NT2/D1 (cell line): Measurements from ENCODE around the gene ST6GALNAC3.

Experiments
- DNase-seq: peaks from one replicate; pipeline ENCODE4 v3.0.0-alpha.2; 2011; ENCODE audit warnings: low read depth, low spot score
- H3K27me3 ChIP-seq: 2 replicates; pipeline ENCODE4 v1.6.0; 2011; ENCODE audit warnings: mild to moderate bottlenecking; ENCODE audit not compliant: insufficient read length, insufficient read depth
- H3K36me3 ChIP-seq: 2 replicates; pipeline ENCODE4 v1.6.1; 2011; ENCODE audit warnings: mild to moderate bottlenecking, low read length, mixed read lengths; ENCODE audit not compliant: insufficient read depth, insufficient read length
- H3K4me1 ChIP-seq: 2 replicates; pipeline ENCODE4 v1.5.1; 2011; ENCODE audit not compliant: insufficient read depth, insufficient read length
- H3K4me3 ChIP-seq: 2 replicates; pipeline ENCODE4 v1.5.1; 2011; ENCODE audit warnings: low read depth; ENCODE audit not compliant: insufficient read length
- H3K9ac ChIP-seq: 2 replicates; pipeline ENCODE4 v1.6.0; 2011; ENCODE audit warnings: low read depth; ENCODE audit not compliant: insufficient read length
- H3K9me3 ChIP-seq: 2 replicates; pipeline ENCODE4 v1.5.1; 2011; ENCODE audit warnings: mild to moderate bottlenecking, low read length; ENCODE audit not compliant: insufficient read depth
- SUZ12 ChIP-seq: IDR thresholded peaks from 2 replicates; pipeline ENCODE4 v1.6.1; 2011; ENCODE audit not compliant: insufficient read length, insufficient read depth; ENCODE audit errors: extremely low read depth
- YY1 ChIP-seq: IDR thresholded peaks from 2 replicates; pipeline ENCODE4 v1.6.1; 2011; ENCODE audit not compliant: insufficient read length, insufficient read depth
- ZNF274 ChIP-seq: IDR thresholded peaks from 2 replicates; pipeline ENCODE4 v1.6.1; 2011; ENCODE audit warnings: mild to moderate bottlenecking, low read depth, low read length

ST6GALNAC3 gene

DNA sequence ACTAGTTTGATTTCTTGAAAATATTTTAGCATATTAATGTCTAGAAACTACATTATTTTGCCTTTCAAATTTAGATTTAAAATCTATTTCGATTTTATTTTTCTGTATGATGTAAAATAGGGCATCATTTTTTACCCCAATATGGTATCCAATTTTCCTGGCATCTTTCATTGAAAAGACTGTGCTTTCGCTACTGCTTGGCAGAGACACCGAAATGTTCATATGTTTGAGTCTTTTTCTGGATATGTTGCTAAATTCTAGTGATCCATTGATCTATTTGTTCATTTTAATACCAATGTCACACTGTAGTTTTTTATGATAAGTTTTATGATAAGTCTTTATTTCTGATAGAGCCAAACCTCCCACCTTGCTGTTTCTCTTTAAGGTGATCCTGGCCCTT is 24.3 kb downstream of the ST6GALNAC3 start:
- H3K36me3 ChIP-seq, result no peaks in the 10 kb centered on the region
- no peak overlapping the region for H3K9ac ChIP-seq
- no peak overlapping the region for H3K4me3 ChIP-seq
- no peaks in the 10 kb centered on the region for H3K4me1 ChIP-seq
- no peaks in the 10 kb centered on the region for H3K27me3 ChIP-seq
- no peaks in the 10 kb centered on the region for H3K9me3 ChIP-seq
- DNase-seq, result no peak
- no peak for TF ChIP-seq SUZ12

DNA sequence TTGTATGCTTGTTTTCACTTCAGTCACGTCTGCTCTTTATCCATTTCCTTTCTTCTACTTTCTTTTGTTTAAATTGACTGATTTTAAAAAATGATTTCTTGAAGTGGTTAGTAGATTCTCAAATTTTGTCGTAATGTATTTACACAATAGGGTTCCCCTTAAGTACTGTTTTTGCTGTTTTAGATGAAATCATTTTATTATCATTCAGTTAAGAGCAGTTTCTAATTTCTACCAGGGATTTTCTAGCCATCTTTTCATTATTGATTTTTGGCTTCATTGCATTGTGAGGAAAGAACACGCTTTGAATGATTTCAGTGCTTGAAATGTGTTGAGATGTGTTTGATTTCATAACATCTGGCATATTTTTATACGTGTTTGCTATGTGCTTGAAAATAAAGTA is 27.0 kb downstream of the ST6GALNAC3 start:
- DNase-seq, result no peak
- Histone ChIP-seq H3K36me3 (no peaks in the 10 kb centered on the region), H3K27me3 (no peaks in the 10 kb centered on the region), H3K9ac (no peak overlapping the region), H3K4me3 (no peak overlapping the region), H3K4me1 (no peaks in the 10 kb centered on the region), H3K9me3 (no peaks in the 10 kb centered on the region)
- TF ChIP-seq YY1, result no peak
- TF ChIP-seq SUZ12, result no peak

DNA sequence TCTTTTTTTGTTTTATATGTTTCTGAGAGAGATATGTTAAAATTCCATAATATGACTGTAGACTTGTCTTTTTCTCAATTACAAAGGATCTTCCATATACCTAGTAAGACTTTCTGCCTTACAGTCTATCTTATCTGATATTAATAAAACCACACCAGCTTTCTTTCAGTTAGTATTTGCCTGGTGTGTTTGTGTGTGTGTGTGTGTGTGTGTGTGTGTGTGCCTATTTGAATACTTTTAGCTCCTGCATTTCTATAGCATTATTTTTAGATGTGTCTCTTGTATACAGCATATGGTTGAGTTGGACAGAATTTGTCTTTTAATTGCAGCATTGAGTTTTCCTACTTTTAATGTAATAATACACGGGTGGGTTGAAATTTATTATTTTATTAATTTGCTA is 27.5 kb downstream of the ST6GALNAC3 start:
- H3K4me1 ChIP-seq, result no peaks in the 10 kb centered on the region
- no peak for TF ChIP-seq SUZ12

DNA sequence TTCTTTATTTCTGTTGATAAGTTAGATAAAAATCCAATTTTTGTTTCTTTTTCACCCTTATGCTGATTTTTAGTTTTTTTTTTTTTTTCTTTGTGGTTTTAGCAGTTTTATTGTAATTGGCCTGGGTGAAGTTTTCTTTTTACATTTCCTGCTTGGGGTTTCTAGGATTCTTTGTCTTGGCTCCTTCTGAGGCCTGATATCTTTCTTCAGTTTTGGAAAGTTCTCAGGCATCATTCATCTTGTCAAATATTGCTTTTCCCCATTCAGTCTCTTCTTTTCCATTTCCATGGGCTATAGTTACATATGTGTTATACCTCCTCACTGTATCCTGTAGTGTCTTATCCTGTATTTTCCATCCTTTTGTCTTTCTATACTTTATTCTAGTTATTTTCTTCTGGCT is 28.5 kb downstream of the ST6GALNAC3 start:
- H3K36me3 ChIP-seq, result no peaks in the 10 kb centered on the region
- no peak overlapping the region for H3K9ac ChIP-seq
- TF ChIP-seq YY1 (no peak), ZNF274 (no peak), SUZ12 (no peak)
- DNase-seq, result no peak
- no peak overlapping the region for H3K4me3 ChIP-seq
- H3K9me3 ChIP-seq, result no peaks in the 10 kb centered on the region
- no peaks in the 10 kb centered on the region for H3K4me1 ChIP-seq
- H3K27me3 ChIP-seq, result no peaks in the 10 kb centered on the region

More for the DNA sequence above, 27.5 kb downstream of the ST6GALNAC3 start:
- H3K4me3 ChIP-seq, result no peak overlapping the region
- H3K9me3 ChIP-seq, result no peaks in the 10 kb centered on the region
- H3K36me3 ChIP-seq, result no peaks in the 10 kb centered on the region
- no peaks in the 10 kb centered on the region for H3K27me3 ChIP-seq
- no peak for DNase-seq
- no peak overlapping the region for H3K9ac ChIP-seq

DNA sequence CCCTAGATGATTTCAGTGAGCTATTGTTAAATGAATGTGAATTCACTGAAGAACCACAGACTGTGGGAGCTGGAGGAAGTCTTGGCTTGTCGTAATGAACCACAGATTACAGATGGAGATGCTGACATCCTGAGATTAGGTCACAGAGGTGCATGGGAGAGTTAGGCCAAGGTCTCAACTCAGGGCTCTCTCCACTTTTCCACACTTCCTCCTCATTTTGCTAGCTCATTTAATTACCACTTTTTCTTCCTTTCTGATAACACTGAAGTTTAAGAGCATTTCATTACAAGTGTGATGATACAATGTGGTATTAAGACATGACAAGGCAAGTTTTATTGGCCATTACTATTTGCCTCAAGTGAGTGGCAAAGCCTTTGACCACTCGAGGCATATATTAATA is 30.8 kb downstream of the ST6GALNAC3 start:
- Histone ChIP-seq H3K9me3 (no peaks in the 10 kb centered on the region), H3K4me3 (no peak overlapping the region), H3K27me3 (no peaks in the 10 kb centered on the region), H3K36me3 (no peaks in the 10 kb centered on the region), H3K4me1 (no peaks in the 10 kb centered on the region), H3K9ac (no peak overlapping the region)
- DNase-seq, result no peak
- TF ChIP-seq YY1 (no peak), ZNF274 (no peak)

DNA sequence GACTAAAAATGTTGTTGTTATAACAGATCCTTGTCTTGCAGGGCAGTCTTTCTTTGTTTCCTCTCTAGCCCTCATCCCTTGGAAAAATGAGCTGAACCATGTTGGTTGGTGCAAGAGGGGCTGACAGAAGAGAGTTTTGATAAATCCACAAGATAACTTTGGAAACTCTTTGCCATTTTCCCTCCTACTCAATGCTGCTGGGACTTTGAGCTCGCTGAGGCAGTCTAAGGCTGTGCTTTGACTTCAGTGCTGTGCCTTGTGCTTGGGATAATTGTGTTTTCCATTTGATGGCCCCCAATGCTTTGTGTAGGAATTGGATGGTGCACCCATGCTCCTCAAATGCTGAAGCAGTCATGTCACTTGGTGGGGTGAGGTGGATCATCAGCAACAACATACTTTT is 31.7 kb downstream of the ST6GALNAC3 start:
- DNase-seq, result no peak
- no peaks in the 10 kb centered on the region for H3K27me3 ChIP-seq
- H3K9me3 ChIP-seq, result no peaks in the 10 kb centered on the region
- TF ChIP-seq ZNF274 (no peak), SUZ12 (no peak), YY1 (no peak)
- H3K4me3 ChIP-seq, result no peak overlapping the region
- H3K9ac ChIP-seq, result no peak overlapping the region
- H3K4me1 ChIP-seq, result no peaks in the 10 kb centered on the region
- no peaks in the 10 kb centered on the region for H3K36me3 ChIP-seq

DNA sequence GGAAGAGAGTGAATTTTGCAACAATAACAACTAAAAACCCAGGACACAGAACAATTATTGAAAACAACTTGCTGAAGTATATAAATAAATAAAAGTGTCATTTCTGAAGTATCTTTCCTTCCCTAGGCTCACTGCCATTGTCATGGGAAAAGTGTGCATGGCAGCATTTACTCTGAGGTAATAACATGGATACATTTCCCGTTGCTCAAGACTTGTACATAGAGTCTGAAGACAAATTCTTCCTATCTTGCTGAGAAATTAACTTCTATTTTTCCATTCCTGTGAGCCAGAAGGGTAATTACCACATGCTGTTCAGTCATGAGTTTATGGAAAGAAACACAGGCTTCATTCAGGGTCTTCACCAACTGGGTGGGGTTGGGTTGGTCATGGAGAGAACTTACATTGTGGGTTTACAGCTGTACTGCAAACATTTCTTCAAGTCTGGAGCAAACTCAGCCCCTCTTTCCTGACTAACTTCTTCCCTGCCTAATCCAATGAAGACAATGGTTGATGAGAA is 32.2 kb downstream of the ST6GALNAC3 start:
- Histone ChIP-seq H3K27me3 (no peaks in the 10 kb centered on the region), H3K4me3 (no peak overlapping the region), H3K36me3 (no peaks in the 10 kb centered on the region), H3K4me1 (no peaks in the 10 kb centered on the region), H3K9ac (no peak overlapping the region), H3K9me3 (no peaks in the 10 kb centered on the region)
- TF ChIP-seq ZNF274 (no peak), SUZ12 (no peak), YY1 (no peak)
- no peak for DNase-seq

DNA sequence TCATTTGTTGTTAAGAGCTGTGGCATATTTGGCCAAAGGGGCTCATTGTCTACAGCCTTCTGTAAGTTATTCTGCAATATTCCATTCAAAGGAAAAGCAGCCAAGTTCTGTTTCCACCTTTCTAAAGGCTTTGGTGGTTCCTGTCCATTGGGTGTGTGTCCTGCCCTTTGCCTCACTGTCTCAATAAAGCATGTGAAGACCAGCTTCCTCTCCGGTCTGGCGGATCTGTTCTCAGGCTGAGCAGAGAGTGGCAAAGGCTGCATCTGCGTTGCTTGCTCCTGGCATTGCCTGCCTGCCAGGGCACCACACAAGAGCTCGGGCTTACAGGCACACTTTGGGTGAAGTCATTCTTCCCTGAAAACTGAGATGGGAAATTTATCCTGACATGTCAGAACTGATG is 34.9 kb downstream of the ST6GALNAC3 start:
- no peak for DNase-seq
- no peaks in the 10 kb centered on the region for H3K9me3 ChIP-seq
- no peaks in the 10 kb centered on the region for H3K36me3 ChIP-seq
- H3K27me3 ChIP-seq, result no peaks in the 10 kb centered on the region
- H3K9ac ChIP-seq, result no peak overlapping the region
- H3K4me3 ChIP-seq, result no peak overlapping the region
- no peaks in the 10 kb centered on the region for H3K4me1 ChIP-seq
- no peak for TF ChIP-seq SUZ12
- TF ChIP-seq ZNF274, result no peak
- no peak for TF ChIP-seq YY1
